ENCODE measurements around the gene SLC47A2. TPM values are rescaled to one million over a fixed set of nuclear protein-coding genes. Genes with fewer than 3 reads are reported as not detected.

The SLC47A2 gene
- total RNA-seq, 1 experiment from 2014 or later: not detected

- peak; percentile 91 for DNase-seq (ENCODE audit: low spot score)
These were observed 11.7 kb upstream of the SLC47A2 start for GRCh38 chr17:19728084-19728495.

- DNase-seq (ENCODE audit: low spot score): peak; percentile 70
These were observed 11.2 kb upstream of the SLC47A2 start for GRCh38 chr17:19727501-19728078.

DNA sequence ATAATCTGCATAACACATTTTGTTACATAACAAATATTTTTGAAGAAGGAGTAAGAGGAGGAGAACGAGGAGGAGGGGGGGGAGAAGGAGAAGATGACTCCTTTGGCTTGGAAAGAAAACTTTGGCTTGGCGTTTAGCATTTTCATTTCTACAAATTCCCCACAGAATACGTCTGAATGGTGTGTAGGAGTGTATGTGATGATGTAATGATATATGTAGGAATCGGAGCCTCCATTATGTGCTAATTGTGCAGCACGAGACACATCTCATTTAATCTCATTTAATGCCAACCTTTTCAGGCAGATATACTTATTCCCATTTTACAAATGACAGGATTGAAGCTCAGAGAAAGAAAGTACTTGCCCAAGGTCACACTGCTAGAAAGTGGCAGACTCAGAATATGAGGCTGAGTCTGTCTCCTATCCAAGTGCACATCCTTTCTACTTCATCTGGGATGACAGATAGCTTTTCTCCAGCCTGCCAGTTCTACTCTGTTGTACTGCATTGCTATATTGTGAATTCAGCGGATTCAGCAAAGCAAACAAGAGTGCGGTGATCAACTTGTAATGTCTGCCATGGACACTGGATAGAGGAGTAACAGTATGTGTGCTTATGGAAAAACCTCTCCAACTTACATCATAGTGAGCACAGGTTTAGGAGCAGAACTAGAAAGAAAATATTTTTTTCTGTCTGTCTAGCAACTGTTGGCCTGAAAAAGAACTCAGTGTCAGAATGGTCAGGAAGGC is 10.4 kb upstream of the SLC47A2 start:
- no peak for DNase-seq (ENCODE audit: low spot score)

DNA sequence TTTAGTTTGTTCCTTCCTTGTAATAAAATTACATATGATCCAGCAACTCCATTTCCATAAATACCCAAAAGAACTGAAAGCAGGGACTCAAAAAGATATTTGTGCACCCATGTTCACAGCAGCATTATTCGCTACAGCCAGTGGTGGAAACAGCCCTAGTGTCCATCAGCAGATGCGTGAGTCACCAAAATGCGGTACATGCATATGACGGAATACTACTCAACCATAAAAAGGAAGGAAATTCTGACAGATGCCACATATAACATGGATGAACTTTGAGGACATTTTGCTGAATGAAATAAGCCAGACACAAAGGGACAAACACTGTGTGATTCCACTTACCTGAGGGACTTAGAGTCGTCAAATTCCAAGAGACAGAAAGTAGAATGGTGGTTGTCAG is 9.1 kb upstream of the SLC47A2 start:
- no peak for DNase-seq (ENCODE audit: low spot score)

DNA sequence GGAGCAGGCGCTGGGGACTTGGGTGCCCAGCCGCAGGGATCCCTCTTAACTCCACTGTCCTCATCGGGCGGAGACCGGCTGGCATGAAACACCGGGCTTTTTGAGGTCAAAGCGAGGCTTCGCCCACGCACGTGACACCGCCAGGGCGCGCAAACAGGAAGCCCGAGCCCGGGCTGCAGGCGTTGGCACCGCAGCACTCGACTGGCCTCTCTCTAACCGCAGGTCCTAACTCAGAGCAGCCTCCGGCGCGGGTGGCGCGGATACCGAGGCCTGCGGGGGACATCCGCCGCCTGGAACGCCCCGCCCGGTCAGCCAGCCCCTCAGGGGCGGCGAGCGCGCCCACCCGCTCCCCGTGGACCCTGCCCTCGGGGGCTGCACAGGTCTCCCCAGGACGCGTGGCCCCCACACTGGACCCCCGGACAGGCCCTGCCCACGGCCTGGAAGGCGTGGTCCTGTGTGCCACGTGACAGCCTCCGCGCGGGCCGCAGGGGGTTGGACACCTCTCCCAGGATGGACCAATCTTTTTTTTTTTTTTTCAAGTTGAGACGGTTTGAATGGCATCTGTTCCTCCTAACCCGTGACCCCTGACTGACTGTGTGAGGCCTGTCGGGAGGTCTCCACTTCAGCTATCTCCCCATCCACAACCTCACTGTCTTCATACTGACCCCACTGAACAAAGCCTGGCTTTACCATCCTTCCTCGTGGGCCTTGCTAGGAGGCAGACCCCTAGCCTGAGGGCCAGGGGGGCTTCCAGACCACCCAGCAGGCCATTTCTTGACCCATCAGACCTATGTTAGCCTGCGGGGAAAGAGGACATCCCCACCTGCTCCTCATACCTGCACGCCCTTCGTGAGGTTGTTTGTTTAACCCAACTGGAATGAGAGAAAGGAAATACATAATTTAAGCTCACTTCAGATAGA is 8.4 kb upstream of the SLC47A2 start:
- DNase-seq (ENCODE audit: low spot score): no peak

- no peak for DNase-seq (ENCODE audit: low spot score)
These were observed 7.6 kb upstream of the SLC47A2 start for GRCh38 chr17:19723964-19724363.

DNA sequence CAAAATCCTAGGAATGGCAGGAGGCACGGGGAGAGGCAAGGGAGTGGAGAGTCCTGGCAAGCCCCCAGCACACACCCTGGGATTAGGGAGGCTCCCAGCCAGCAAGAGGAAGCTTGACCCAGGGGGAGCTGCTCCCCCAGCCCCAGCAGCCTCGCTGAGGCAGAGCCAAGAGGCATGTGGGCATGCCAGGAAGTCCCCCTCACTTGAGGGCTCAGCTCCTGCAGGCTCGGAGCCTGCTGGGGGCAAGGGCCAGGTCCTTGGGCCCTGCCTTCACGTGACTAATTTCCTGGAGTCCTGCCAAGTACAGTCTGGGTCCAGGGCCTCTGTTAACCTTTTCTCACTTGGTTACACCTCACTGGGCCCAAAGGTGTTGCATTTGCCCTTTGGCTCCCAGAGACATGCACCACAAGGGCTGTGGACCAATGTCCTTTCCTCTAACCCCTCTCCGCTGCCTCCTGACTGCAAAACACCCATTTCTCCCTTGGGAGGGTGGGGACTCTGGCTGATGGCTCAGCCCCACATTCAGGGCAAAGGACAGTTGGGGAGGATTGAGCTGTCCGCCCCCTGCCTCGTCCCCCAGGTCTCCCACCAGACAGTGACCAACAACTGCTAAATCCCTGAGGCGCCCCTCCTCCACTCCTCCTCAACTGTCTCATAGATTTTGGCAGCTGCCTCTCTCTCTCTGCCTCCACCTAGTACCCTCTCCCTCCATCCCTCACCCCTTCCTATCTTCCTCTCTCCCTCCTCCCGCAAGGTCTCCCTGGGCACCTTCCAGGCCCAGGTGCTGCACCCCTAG is 4.4 kb upstream of the SLC47A2 start:
- DNase-seq (ENCODE audit: low spot score): no peak

DNA sequence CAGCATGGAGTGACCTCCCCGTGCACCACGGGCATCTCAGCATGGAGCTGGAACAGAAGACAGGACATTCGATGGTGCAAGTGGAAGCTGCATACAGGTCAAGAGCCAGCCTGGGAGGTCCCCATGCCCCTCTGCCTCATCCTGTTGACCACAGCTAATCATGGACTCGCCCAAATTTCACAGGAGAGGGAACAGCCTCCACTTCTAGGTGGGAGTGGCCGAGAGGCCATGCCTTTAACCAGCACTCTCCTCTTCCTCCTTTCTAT is 3.8 kb upstream of the SLC47A2 start:
- no peak for DNase-seq (ENCODE audit: low spot score)

DNA sequence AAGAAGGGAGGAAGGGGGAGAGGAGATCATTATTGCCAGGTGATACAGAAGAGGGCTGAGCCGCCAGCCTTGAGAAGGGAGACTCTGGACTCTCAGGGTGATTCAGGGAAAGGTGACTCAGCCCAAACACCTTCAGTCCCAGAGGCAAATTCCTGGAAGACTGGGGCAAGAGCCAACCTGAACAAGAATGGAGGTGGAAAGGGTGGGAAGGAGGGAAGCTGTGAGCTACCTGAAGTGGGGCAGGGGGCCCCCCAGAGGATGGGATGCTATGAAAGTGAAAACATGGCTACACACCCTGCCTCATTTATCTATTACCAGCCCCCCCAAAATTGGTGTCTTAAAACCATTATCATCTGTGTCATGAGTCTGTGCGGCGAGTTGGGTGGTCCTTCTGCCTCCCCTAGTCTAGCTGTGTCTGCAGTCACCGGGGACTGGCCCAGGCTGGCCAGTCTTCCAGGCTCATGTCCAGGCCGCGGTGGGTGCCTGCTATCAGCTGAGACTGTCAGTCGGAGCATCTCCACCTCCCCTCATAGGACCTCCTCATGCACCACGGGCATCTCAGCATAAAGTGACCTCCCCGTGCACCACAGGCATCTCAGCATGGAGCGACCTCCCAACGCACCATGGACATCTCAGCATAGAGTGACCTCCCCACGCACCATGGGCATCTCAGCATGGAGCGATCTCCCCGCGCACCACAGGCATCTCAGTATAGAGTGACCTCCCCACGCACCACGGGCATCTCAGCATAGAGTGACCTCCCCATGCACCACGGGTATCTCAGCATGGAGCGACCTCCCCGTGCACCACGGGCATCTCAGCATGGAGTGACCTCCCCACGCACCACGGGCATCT is 3.2 kb upstream of the SLC47A2 start:
- DNase-seq (ENCODE audit: low spot score): no peak

DNA sequence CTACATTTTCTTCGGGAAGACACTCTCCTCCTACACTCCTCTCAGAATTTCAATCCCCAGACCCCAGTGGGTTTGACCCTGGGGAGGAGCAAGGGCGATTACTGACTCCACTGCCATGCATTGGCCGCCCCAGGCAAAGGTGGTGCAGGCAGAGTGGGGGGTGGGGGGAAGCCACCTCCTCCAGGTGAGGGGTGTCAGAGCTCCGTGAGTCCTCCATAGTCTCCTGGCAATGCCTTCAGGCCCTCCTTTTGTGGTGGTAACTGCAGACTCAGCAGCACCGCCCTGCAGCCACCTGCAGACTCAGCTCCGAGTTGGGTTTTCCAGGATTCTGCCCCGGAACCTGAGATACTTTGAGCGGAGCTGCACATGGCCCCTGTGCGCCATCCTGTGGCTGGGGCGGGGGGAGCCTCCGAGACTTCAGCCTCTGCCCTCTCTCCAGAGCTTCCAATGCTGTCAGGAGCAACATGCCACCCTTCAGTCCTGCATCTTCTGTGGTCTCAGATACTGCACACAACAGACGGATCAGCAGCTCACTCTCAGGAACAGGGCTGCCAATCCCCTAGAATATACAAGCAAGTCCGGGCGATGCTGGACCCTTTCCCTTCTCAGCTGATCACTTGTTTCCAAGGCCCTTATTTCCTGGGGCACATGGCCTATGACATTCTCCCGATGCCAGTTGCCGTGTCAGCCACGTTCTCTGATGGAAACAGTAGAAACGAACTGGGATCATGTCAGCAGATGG is 2.4 kb upstream of the SLC47A2 start:
- no peak for DNase-seq (ENCODE audit: low spot score)

DNA sequence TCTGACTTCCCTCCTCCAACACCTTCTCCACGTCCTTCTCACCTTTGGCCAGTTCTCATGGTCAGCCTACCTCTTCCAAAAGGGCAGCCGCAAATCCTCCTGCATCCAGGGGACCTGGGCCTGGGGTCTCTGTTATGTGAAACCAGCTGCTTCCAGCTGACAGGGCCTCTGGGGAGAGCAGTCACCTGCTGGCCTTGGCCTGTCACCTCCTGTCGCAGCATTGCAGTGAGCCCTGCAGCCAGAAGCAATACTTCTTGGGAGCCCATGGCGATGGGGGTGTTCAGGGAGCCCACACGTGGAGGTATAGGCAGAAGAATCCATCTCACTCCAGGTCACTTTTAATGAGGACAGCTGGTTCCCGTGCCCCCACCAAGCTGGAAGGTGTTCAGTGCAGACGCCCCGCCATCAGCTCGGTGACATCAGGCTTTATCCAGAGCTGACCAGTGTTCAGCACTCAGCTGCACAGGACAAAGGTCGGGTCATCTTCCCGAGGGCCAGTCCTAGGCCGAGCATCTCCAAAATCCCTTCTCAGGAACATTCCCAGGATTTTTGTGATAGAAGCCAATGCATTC is 1.7 kb upstream of the SLC47A2 start:
- no peak for DNase-seq (ENCODE audit: low spot score)

DNA sequence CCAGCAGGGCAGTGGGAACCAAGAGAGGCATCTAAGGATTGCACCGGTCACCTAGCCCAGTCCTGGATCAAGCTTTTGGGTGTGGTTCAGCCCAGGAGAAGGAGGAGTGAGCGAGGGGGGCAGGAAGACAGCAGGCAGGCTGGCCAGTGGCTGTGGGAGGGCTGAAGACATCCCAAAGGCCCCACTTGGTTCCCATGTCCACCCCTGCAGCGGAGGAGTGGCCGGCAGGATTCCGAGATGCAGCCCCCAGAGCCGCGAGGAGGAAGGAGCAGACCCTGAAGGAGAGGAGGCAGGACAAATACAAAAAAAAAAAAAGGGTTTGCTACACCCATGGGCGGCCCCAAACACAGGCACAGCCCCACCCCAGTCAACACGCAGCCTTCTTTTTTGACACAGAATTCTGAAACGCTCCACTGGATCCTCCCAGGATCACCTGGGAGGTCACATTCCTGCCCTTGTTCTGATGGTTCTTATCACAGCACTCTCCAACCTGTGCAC is 1.1 kb upstream of the SLC47A2 start:
- DNase-seq (ENCODE audit: low spot score): no peak

- no peak for DNase-seq (ENCODE audit: low spot score)
These were observed 612 bp upstream of the SLC47A2 start for GRCh38 chr17:19717031-19717360.

GRCh38 chr17:19714542-19715411 is 1.6 kb downstream of the SLC47A2 start:
- no peak for DNase-seq (ENCODE audit: low spot score)

DNA sequence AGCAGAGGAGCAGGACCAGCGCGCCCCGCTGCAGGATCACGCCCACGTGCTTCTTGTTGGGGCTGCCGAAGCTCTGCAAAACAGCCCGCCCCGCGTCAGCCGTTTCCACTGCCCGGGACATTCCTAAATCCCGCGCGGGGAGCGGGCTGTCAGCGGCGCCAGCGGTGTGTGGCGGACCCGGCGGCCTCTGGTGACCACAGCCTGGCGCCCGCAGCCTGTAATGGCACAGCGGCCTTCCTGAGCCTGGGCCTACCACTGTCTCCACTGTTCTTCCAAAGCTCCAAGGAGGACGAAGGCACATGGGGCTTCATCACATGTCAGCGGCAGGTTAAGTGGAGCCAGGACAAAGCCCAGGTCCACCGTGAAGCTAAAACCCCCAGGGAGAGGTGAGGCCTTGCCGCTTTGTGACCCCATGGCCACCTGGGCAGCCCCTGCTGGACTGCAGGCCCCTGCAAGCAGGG is 2.5 kb downstream of the SLC47A2 start:
- DNase-seq (ENCODE audit: low spot score): no peak

DNA sequence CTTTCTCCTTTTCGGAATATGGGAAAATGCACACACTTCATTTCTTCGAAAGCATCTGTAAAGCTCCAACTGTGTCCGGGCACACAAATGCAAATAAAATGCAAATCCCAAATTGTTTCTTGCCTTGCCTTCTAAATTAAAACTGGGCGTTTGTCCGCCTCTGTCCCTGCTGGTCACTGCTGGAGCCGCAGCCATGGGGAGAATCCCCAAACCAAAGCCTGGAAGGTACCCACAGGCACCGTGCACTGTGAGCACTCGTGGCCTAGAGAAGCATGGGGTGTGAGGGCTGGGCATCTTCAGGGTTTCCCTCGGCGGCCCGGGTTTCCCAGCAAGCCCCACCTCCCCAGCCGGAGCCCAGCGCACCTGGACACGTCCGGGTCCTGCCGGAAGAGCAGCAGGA is 2.9 kb downstream of the SLC47A2 start:
- no peak for DNase-seq (ENCODE audit: low spot score)

DNA sequence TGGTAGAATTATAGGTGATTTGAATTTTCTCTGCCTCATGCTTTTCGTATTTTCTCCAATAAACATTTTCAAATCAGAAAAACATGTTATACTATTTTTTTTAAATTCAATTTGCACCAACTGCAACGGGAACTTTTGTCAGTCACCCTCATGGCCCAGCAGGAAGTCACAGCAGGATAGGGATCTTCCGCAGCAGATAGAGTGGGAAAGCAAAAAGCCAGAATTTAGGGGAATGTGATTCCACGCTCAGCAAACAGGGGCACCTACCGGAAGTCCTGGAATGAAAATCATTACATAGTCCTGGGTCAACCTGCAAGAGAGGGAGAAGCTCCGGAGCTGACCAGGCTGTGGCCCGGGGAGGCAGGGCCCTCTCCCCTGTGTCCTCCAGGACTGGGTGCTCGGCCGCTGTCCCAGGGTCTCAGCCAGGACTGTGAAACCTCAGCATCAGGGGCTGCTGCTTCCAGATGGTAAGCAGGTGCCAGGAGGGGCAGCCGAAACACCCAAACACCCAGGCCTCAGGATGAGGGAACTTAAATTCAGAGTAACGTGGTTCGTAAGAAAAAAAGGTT is 3.9 kb downstream of the SLC47A2 start:
- DNase-seq (ENCODE audit: low spot score): no peak

GRCh38 chr17:19709841-19710240 is 6.5 kb downstream of the SLC47A2 start:
- DNase-seq (ENCODE audit: low spot score): no peak

Measured in H4 (cell line).